ENCODE data around the gene GPATCH1.

DNA sequence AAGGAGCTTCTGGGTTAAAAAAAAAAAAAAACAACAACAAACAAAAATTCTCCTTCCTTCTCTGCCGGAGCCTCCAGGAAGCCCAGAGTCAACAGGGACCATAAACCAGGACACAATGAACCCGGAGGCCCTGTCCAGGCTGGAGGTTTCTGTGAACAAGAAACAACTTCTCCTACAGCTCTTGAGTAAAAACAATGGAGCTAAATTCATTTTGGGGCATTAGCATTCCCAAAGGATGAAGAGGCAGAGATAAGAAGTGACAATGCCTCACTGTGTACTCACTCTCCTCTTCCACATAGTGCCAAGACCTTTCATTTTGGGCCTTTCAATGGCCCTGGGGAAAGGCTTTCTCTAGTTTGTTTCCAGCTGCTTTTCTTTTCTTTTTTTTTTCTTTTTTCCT is 25.3 kb upstream of the GPATCH1 start:
- TF ChIP-seq, protein P1, sequence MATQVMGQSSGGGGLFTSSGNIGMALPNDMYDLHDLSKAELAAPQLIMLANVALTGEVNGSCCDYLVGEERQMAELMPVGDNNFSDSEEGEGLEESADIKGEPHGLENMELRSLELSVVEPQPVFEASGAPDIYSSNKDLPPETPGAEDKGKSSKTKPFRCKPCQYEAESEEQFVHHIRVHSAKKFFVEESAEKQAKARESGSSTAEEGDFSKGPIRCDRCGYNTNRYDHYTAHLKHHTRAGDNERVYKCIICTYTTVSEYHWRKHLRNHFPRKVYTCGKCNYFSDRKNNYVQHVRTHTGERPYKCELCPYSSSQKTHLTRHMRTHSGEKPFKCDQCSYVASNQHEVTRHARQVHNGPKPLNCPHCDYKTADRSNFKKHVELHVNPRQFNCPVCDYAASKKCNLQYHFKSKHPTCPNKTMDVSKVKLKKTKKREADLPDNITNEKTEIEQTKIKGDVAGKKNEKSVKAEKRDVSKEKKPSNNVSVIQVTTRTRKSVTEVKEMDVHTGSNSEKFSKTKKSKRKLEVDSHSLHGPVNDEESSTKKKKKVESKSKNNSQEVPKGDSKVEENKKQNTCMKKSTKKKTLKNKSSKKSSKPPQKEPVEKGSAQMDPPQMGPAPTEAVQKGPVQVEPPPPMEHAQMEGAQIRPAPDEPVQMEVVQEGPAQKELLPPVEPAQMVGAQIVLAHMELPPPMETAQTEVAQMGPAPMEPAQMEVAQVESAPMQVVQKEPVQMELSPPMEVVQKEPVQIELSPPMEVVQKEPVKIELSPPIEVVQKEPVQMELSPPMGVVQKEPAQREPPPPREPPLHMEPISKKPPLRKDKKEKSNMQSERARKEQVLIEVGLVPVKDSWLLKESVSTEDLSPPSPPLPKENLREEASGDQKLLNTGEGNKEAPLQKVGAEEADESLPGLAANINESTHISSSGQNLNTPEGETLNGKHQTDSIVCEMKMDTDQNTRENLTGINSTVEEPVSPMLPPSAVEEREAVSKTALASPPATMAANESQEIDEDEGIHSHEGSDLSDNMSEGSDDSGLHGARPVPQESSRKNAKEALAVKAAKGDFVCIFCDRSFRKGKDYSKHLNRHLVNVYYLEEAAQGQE (IDR thresholded peaks at IDR 0.05; ENCODE audit: borderline replicate concordance), result no peak
- TF ChIP-seq EP300 (conservative IDR thresholded peaks at IDR 0.05; ENCODE audit: poor library complexity, severe bottlenecking), result no peak
- TF ChIP-seq, protein P2, sequence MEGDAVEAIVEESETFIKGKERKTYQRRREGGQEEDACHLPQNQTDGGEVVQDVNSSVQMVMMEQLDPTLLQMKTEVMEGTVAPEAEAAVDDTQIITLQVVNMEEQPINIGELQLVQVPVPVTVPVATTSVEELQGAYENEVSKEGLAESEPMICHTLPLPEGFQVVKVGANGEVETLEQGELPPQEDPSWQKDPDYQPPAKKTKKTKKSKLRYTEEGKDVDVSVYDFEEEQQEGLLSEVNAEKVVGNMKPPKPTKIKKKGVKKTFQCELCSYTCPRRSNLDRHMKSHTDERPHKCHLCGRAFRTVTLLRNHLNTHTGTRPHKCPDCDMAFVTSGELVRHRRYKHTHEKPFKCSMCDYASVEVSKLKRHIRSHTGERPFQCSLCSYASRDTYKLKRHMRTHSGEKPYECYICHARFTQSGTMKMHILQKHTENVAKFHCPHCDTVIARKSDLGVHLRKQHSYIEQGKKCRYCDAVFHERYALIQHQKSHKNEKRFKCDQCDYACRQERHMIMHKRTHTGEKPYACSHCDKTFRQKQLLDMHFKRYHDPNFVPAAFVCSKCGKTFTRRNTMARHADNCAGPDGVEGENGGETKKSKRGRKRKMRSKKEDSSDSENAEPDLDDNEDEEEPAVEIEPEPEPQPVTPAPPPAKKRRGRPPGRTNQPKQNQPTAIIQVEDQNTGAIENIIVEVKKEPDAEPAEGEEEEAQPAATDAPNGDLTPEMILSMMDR (IDR thresholded peaks at IDR 0.05; ENCODE audit: poor library complexity, severe bottlenecking), result no peak
- no peak for TF ChIP-seq RAD21 (conservative IDR thresholded peaks at IDR 0.05)
- no peak for TF ChIP-seq EZH2 (IDR thresholded peaks at IDR 0.05; ENCODE audit: borderline replicate concordance, insufficient read depth, low read length, poor library complexity, severe bottlenecking)
- no peak for TF ChIP-seq TAF1 (IDR thresholded peaks at IDR 0.05; ENCODE audit: low read depth)
- TF ChIP-seq SMC3 (conservative IDR thresholded peaks at IDR 0.05; ENCODE audit: poor library complexity), result no peak
- no peak for TF ChIP-seq POLR2AphosphoS5 (IDR thresholded peaks at IDR 0.05)
- no peak for TF ChIP-seq MXI1 (conservative IDR thresholded peaks at IDR 0.05; ENCODE audit: poor library complexity, severe bottlenecking)
